HCT116 (cell line): ENCODE results near the gene ULBP1. TPM values are rescaled to one million over a fixed set of nuclear protein-coding genes. Genes with fewer than 3 reads are reported as not detected.
"Not testable (repeated sequence)": the region's sequence is repeated elsewhere in the genome, so short reads cannot be mapped to it uniquely, and the experiment has no call there.

Source experiments
- ATAC-seq: fragments of 200-7000 bp; cut with Tn5 transposase; 2 replicates; pipeline ENCODE4 v1.9.1; 2020; ENCODE audit warnings: mild to moderate bottlenecking, moderate library complexity
- BruUV-seq: library from RNA; stranded (reverse); fragments of 400-500 nt; replicated peaks from 2 replicates; lab custom pipeline; 2021; lab: Mats Ljungman, UMichigan
- CTCF ChIA-PET: fragments of 300-600 bp; sonication (Branson Sonifier 250); formaldehyde crosslinking; loops from one replicate; lab custom pipeline; 2021; ENCODE audit warnings: antibody characterized with exemption; lab: Charles Lee
- POLR2A ChIA-PET: fragments of 300-600, 350-600 bp; sonication (Branson Sonifier 250); formaldehyde crosslinking; loops from one replicate; lab custom pipeline; 2021; ENCODE audit warnings: antibody characterized with exemption; lab: Charles Lee
- RAD21 ChIA-PET, 2 experiments: fragments of 300-600 bp; sonication (Branson Sonifier 250); formaldehyde crosslinking; loops; one replicate each; lab custom pipeline; 2023; ENCODE audit warnings: low total read pairs in 2 of 2; ENCODE audit not compliant: uncharacterized antibody in 2 of 2, unreplicated experiment in 2 of 2, low non-redundant PET in 1 of 2; lab: Charles Lee
- DNase-seq: peaks from one replicate; pipeline ENCODE4 v3.0.0-alpha.2; 2010; ENCODE audit warnings: low read depth, low spot score
- H2AFZ ChIP-seq: fragments of 200-600 bp; shearing (Covaris generic), sonication (generic); 2 replicates; pipeline ENCODE4 v1.6.1; 2017; ENCODE audit warnings: low read depth, mixed run types, mixed read lengths, antibody characterized with exemption, low read length; ENCODE audit not compliant: poor library complexity, severe bottlenecking
- H3K27ac ChIP-seq: 2 replicates; pipeline ENCODE4 v1.5.1; 2012; ENCODE audit warnings: low read depth, low read length
- H3K27me3 ChIP-seq: fragments of 200-600 bp; sonication (generic); 2 replicates; pipeline ENCODE4 v1.6.1; 2016; ENCODE audit warnings: mixed run types, low read length, mixed read lengths; ENCODE audit not compliant: insufficient read depth
- H3K36me3 ChIP-seq, 2 experiments: fragments of 200-500 bp in 1 of 2; fragments of 200-600 bp in 1 of 2; sonication (Bioruptor generic) in 1 of 2; sonication (generic) in 1 of 2; 2 replicates each; pipeline versions ENCODE4 v1.5.1 to v1.6.1; 2014 to 2016; ENCODE audit warnings: low read length in 2 of 2, inconsistent platforms in 1 of 2, mixed read lengths in 1 of 2, mixed run types in 1 of 2; ENCODE audit not compliant: insufficient read depth in 2 of 2, control insufficient read depth in 1 of 2
- H3K4me1 ChIP-seq, 2 experiments: fragments of 200-600 bp in 1 of 2; sonication (generic) in 1 of 2; 2 replicates each; pipeline versions ENCODE4 v1.5.1 to v1.6.1; 2012 to 2017; ENCODE audit warnings: low read length in 2 of 2, inconsistent platforms in 1 of 2, mild to moderate bottlenecking in 1 of 2, mixed read lengths in 1 of 2, mixed run types in 1 of 2, moderate library complexity in 1 of 2; ENCODE audit not compliant: insufficient read depth in 2 of 2, control insufficient read depth in 1 of 2
- H3K4me2 ChIP-seq: fragments of 200-600 bp; sonication (generic); 2 replicates; pipeline ENCODE4 v1.6.1; 2017; ENCODE audit warnings: mixed run types, low read length, mixed read lengths
- H3K4me3 ChIP-seq, 2 experiments: fragments of 200-600 bp in 1 of 2; sonication (generic) in 1 of 2; replicated peaks in 1 of 2; 2 replicates each; pipeline ENCODE4 v1.5.1; 2011 to 2016; ENCODE audit warnings: low read length in 2 of 2, control low read depth in 1 of 2, low read depth in 1 of 2, mild to moderate bottlenecking in 1 of 2, mixed read lengths in 1 of 2, mixed run types in 1 of 2
- H3K79me2 ChIP-seq: fragments of 200-600 bp; sonication (generic); 2 replicates; pipeline ENCODE4 v1.6.1; 2017; ENCODE audit warnings: mild to moderate bottlenecking, mixed run types, low read length, moderate library complexity, mixed read lengths; ENCODE audit not compliant: insufficient read depth
- H3K9ac ChIP-seq: fragments of 200-600 bp; sonication (generic); 2 replicates; pipeline ENCODE4 v1.6.1; 2016; ENCODE audit warnings: low read length, mixed read lengths
- H3K9me2 ChIP-seq: fragments of 200-600 bp; sonication (generic), shearing (Covaris generic); 2 replicates; pipeline ENCODE4 v1.6.1; 2017; ENCODE audit warnings: mixed run types, mild to moderate bottlenecking, moderate library complexity; ENCODE audit not compliant: insufficient read depth
- H3K9me3 ChIP-seq, 2 experiments: fragments of 200-500 bp in 1 of 2; fragments of 200-600 bp in 1 of 2; sonication (Bioruptor generic) in 1 of 2; sonication (generic) in 1 of 2; 2 replicates each; pipeline ENCODE4 v1.6.1; 2014 to 2017; ENCODE audit warnings: low read length in 2 of 2, mixed read lengths in 2 of 2, inconsistent platforms in 1 of 2, low read depth in 1 of 2, mild to moderate bottlenecking in 1 of 2, mixed run types in 1 of 2, moderate library complexity in 1 of 2; ENCODE audit not compliant: control insufficient read depth in 1 of 2, insufficient read depth in 1 of 2
- H4K20me1 ChIP-seq: fragments of 200-600 bp; sonication (generic), shearing (Covaris generic); 2 replicates; pipeline ENCODE4 v1.6.1; 2017; ENCODE audit warnings: mixed run types, mild to moderate bottlenecking, moderate library complexity; ENCODE audit not compliant: insufficient read depth
- CBX3 ChIP-seq: IDR thresholded peaks from 2 replicates; pipeline ENCODE4 v1.6.1; 2012; ENCODE audit warnings: low read depth
- POLR2AphosphoS5 ChIP-seq: IDR thresholded peaks from 2 replicates; pipeline ENCODE4 v1.6.1; 2011; ENCODE audit warnings: mild to moderate bottlenecking, low read depth, low read length, moderate library complexity
- SP1 ChIP-seq: IDR thresholded peaks from 2 replicates; pipeline ENCODE4 v1.6.1; 2012; ENCODE audit warnings: low read depth
- YY1 ChIP-seq: IDR thresholded peaks from 2 replicates; pipeline ENCODE4 v1.6.1; 2011; ENCODE audit warnings: low read length, low read depth, moderate library complexity, mild to moderate bottlenecking; ENCODE audit not compliant: insufficient replicate concordance; ENCODE audit errors: extremely low read depth
- intact Hi-C: fragments of 100-400 bp; cut with micrococcal nuclease; formaldehyde crosslinking; loops from 2 replicates; pipeline ENCODE4 v1.10.0; 2022
- total RNA-seq: library from RNA; stranded (reverse); gene quantifications from one replicate; pipeline ENCODE4 v1.2.1, GENCODE V29; 2021; ENCODE audit not compliant: unreplicated experiment
- TF ChIP-seq, protein P1 (sequence below): IDR thresholded peaks from 2 replicates; pipeline ENCODE4 v1.6.1; 2012

The ULBP1 gene
- total RNA-seq, 1 experiment from 2014 or later: 12.4 TPM

DNA sequence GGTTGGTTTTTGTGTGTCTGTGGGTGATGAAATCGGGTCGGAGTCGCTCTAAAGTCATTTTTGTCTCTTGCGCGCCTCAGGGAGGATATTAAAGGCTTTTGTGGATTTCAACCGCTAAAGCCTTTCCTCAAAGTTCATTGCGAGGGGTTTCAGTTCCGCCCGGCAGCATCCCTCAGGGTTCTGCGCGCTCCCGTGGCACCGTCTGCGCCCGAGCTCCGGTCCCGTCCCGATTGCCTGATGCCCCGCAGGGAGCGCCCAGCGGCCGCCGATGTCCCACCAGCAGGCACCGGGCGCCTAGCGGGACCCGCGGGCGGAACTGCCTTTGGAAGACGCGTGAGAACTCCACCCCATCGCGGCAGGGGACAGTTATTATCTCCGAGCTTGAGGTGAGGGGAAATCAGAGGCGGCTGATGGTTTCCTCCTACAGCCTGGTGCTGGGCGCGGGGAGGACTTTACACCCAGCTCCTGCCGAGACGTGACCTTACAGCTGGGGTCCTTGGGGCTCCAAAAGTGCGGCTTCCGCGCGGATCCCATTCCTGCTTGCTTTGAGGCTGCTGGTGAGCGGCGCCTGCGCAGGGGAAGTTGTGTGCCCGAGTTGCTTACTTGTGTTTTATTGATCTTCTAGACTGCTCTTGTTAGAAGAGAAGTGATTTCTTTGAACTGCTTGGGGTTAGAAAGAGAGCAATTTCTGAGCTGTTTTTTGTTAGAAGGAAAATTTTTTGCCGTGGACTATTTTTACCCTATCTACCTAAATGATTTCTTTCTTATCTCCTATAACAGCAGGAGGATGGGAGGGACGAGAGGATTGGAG is 27.1 kb downstream of the ULBP1 start:
- no peaks in the 10 kb centered on the region for H4K20me1 ChIP-seq
- DNase-seq: no peak
- no peak overlapping the region for H3K4me2 ChIP-seq
- no TSS peak for BruUV-seq
- H3K9me2 ChIP-seq: no peaks in the 10 kb centered on the region
- no peak for TF ChIP-seq POLR2AphosphoS5
- no peak for TF ChIP-seq CBX3
- no peak for TF ChIP-seq YY1
- no peak for TF ChIP-seq SP1
- TF ChIP-seq, protein P1, sequence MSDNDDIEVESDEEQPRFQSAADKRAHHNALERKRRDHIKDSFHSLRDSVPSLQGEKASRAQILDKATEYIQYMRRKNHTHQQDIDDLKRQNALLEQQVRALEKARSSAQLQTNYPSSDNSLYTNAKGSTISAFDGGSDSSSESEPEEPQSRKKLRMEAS: no peak
- intact Hi-C loops: no loop called here
- H3K9me3 ChIP-seq: no peaks in the 10 kb centered on the region
- no peak overlapping the region for H3K4me3 ChIP-seq
- H3K27me3 ChIP-seq: peaks cover 25% of the 10 kb centered on the region
- ChIA-PET CTCF (no interaction called here), POLR2A (no interaction called here), RAD21 (no interaction called here)
- ATAC-seq: no peak
- H2AFZ ChIP-seq: no peak overlapping the region
- H3K36me3 ChIP-seq: no peaks in the 10 kb centered on the region
- no peak overlapping the region for H3K27ac ChIP-seq
- no peaks in the 10 kb centered on the region for H3K4me1 ChIP-seq
- no peaks in the 10 kb centered on the region for H3K79me2 ChIP-seq
- no peak overlapping the region for H3K9ac ChIP-seq

DNA sequence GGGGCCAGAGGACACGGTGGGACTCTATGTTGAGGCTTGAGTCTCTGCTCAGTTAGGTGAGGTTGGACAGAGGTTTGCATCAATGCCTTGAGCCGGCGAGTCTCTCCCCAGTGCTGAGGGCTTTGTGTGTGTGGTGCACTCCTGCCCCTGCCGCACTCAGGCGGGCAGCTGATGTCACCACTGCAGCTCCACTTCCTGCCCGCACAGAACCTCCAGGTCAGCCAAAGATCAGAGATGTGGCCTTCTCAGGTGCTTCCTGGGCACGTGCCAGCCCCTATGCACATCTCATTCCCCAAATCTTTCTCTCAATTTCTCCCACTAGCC is 27.7 kb downstream of the ULBP1 start:
- ATAC-seq, POLR2A ChIA-PET, intact Hi-C loops, RAD21 ChIA-PET, H3K27ac ChIP-seq, H3K4me1 ChIP-seq, H3K4me2 ChIP-seq, DNase-seq, BruUV-seq, H3K9me2 ChIP-seq, H4K20me1 ChIP-seq, H3K9me3 ChIP-seq, H2AFZ ChIP-seq, H3K79me2 ChIP-seq, H3K4me3 ChIP-seq, CTCF ChIA-PET, H3K36me3 ChIP-seq, H3K9ac ChIP-seq: not testable (repeated sequence)
- H3K27me3 ChIP-seq: peaks cover 25% of the 10 kb centered on the region
